ENCODE results near the gene PSMB1.
"Not testable (repeated sequence)": the region's sequence is repeated elsewhere in the genome, so short reads cannot be mapped to it uniquely, and the experiment has no call there.

The PSMB1 gene

GRCh38 chr6:170508275-170508674, 44.8 kb downstream of the PSMB1 start:
- H3K27ac ChIP-seq (ENCODE audit: low read depth, low read length); H3K36me3 ChIP-seq (ENCODE audit: control insufficient read depth, insufficient read depth, low read length); H3K4me3 ChIP-seq (ENCODE audit: low read length); H3K9ac ChIP-seq (ENCODE audit: low read length); H3K27me3 ChIP-seq (ENCODE audit: control insufficient read depth, insufficient read depth, low read length); H3K4me1 ChIP-seq (ENCODE audit: control insufficient read depth, insufficient read depth, low read length): not testable (repeated sequence)

GRCh38 chr6:170507728-170508127, 45.4 kb downstream of the PSMB1 start:
- not testable (repeated sequence) for H3K27me3 ChIP-seq (ENCODE audit: control insufficient read depth, insufficient read depth, low read length); H3K4me3 ChIP-seq (ENCODE audit: low read length); H3K36me3 ChIP-seq (ENCODE audit: control insufficient read depth, insufficient read depth, low read length)

GRCh38 chr6:170506446-170506845, 46.7 kb downstream of the PSMB1 start:
- Histone ChIP-seq H3K4me1 (ENCODE audit: control insufficient read depth, insufficient read depth, low read length) (no peaks in the 10 kb centered on the region), H3K27me3 (ENCODE audit: control insufficient read depth, insufficient read depth, low read length) (no peaks in the 10 kb centered on the region), H3K9ac (ENCODE audit: low read length) (no peak overlapping the region), H3K4me3 (ENCODE audit: low read length) (no peak overlapping the region), H3K27ac (ENCODE audit: low read depth, low read length) (no peak overlapping the region), H3K36me3 (ENCODE audit: control insufficient read depth, insufficient read depth, low read length) (no peaks in the 10 kb centered on the region)

More at GRCh38 chr6:170507728-170508127, 45.4 kb downstream of the PSMB1 start:
- H3K9ac ChIP-seq (ENCODE audit: low read length); H3K4me1 ChIP-seq (ENCODE audit: control insufficient read depth, insufficient read depth, low read length); H3K27ac ChIP-seq (ENCODE audit: low read depth, low read length): not testable (repeated sequence)

- Histone ChIP-seq H3K4me1 (ENCODE audit: control insufficient read depth, insufficient read depth, low read length) (no peaks in the 10 kb centered on the region), H3K4me3 (ENCODE audit: low read length) (no peak overlapping the region), H3K27me3 (ENCODE audit: control insufficient read depth, insufficient read depth, low read length) (no peaks in the 10 kb centered on the region), H3K9ac (ENCODE audit: low read length) (no peak overlapping the region), H3K27ac (ENCODE audit: low read depth, low read length) (no peak overlapping the region), H3K36me3 (ENCODE audit: control insufficient read depth, insufficient read depth, low read length) (no peaks in the 10 kb centered on the region)
Observed at GRCh38 chr6:170505306-170505705, 47.8 kb downstream of the PSMB1 start.

- H3K36me3 ChIP-seq (ENCODE audit: control insufficient read depth, insufficient read depth, low read length), result no peaks in the 10 kb centered on the region
- no peaks in the 10 kb centered on the region for H3K27me3 ChIP-seq (ENCODE audit: control insufficient read depth, insufficient read depth, low read length)
- H3K9ac ChIP-seq (ENCODE audit: low read length), result no peak overlapping the region
- H3K4me1 ChIP-seq (ENCODE audit: control insufficient read depth, insufficient read depth, low read length), result no peaks in the 10 kb centered on the region
- no peak overlapping the region for H3K27ac ChIP-seq (ENCODE audit: low read depth, low read length)
- no peak overlapping the region for H3K4me3 ChIP-seq (ENCODE audit: low read length)
Observed at GRCh38 chr6:170504479-170504878, 48.6 kb downstream of the PSMB1 start.

GRCh38 chr6:170503414-170503761, 49.7 kb downstream of the PSMB1 start:
- Histone ChIP-seq H3K27ac (ENCODE audit: low read depth, low read length) (no peak overlapping the region), H3K4me1 (ENCODE audit: control insufficient read depth, insufficient read depth, low read length) (no peaks in the 10 kb centered on the region), H3K27me3 (ENCODE audit: control insufficient read depth, insufficient read depth, low read length) (no peaks in the 10 kb centered on the region), H3K36me3 (ENCODE audit: control insufficient read depth, insufficient read depth, low read length) (no peaks in the 10 kb centered on the region), H3K9ac (ENCODE audit: low read length) (no peak overlapping the region), H3K4me3 (ENCODE audit: low read length) (no peak overlapping the region)

- H3K27me3 ChIP-seq (ENCODE audit: control insufficient read depth, insufficient read depth, low read length); H3K9ac ChIP-seq (ENCODE audit: low read length); H3K4me1 ChIP-seq (ENCODE audit: control insufficient read depth, insufficient read depth, low read length); H3K36me3 ChIP-seq (ENCODE audit: control insufficient read depth, insufficient read depth, low read length); H3K4me3 ChIP-seq (ENCODE audit: low read length); H3K27ac ChIP-seq (ENCODE audit: low read depth, low read length): not testable (repeated sequence)
Observed at GRCh38 chr6:170502733-170503413, 50.2 kb downstream of the PSMB1 start.

- not testable (repeated sequence) for H3K36me3 ChIP-seq (ENCODE audit: control insufficient read depth, insufficient read depth, low read length); H3K4me3 ChIP-seq (ENCODE audit: low read length); H3K9ac ChIP-seq (ENCODE audit: low read length); H3K27me3 ChIP-seq (ENCODE audit: control insufficient read depth, insufficient read depth, low read length); H3K27ac ChIP-seq (ENCODE audit: low read depth, low read length); H3K4me1 ChIP-seq (ENCODE audit: control insufficient read depth, insufficient read depth, low read length)
Observed at GRCh38 chr6:170502268-170502667, 50.8 kb downstream of the PSMB1 start.

GRCh38 chr6:170500955-170501590, 52.0 kb downstream of the PSMB1 start:
- Histone ChIP-seq H3K27ac (ENCODE audit: low read depth, low read length) (no peak overlapping the region), H3K36me3 (ENCODE audit: control insufficient read depth, insufficient read depth, low read length) (no peaks in the 10 kb centered on the region), H3K4me3 (ENCODE audit: low read length) (no peak overlapping the region), H3K27me3 (ENCODE audit: control insufficient read depth, insufficient read depth, low read length) (no peaks in the 10 kb centered on the region), H3K9ac (ENCODE audit: low read length) (no peak overlapping the region), H3K4me1 (ENCODE audit: control insufficient read depth, insufficient read depth, low read length) (no peaks in the 10 kb centered on the region)

GRCh38 chr6:170497841-170498301, 55.2 kb downstream of the PSMB1 start:
- H3K27me3 ChIP-seq (ENCODE audit: control insufficient read depth, insufficient read depth, low read length), result no peaks in the 10 kb centered on the region
- H3K27ac ChIP-seq (ENCODE audit: low read depth, low read length), result no peak overlapping the region
- H3K36me3 ChIP-seq (ENCODE audit: control insufficient read depth, insufficient read depth, low read length), result no peaks in the 10 kb centered on the region
- H3K4me1 ChIP-seq (ENCODE audit: control insufficient read depth, insufficient read depth, low read length), result no peaks in the 10 kb centered on the region
- no peak overlapping the region for H3K9ac ChIP-seq (ENCODE audit: low read length)
- no peak overlapping the region for H3K4me3 ChIP-seq (ENCODE audit: low read length)

GRCh38 chr6:170493354-170493753, 59.8 kb downstream of the PSMB1 start:
- no peak overlapping the region for H3K4me3 ChIP-seq (ENCODE audit: low read length)
- no peaks in the 10 kb centered on the region for H3K27me3 ChIP-seq (ENCODE audit: control insufficient read depth, insufficient read depth, low read length)
- no peak overlapping the region for H3K27ac ChIP-seq (ENCODE audit: low read depth, low read length)
- no peak overlapping the region for H3K9ac ChIP-seq (ENCODE audit: low read length)
- H3K36me3 ChIP-seq (ENCODE audit: control insufficient read depth, insufficient read depth, low read length), result no peaks in the 10 kb centered on the region
- no peaks in the 10 kb centered on the region for H3K4me1 ChIP-seq (ENCODE audit: control insufficient read depth, insufficient read depth, low read length)

GRCh38 chr6:170490259-170490658, 62.8 kb downstream of the PSMB1 start:
- Histone ChIP-seq H3K27ac (ENCODE audit: low read depth, low read length) (no peak overlapping the region), H3K36me3 (ENCODE audit: control insufficient read depth, insufficient read depth, low read length) (no peaks in the 10 kb centered on the region), H3K4me3 (ENCODE audit: low read length) (no peak overlapping the region), H3K4me1 (ENCODE audit: control insufficient read depth, insufficient read depth, low read length) (no peaks in the 10 kb centered on the region), H3K27me3 (ENCODE audit: control insufficient read depth, insufficient read depth, low read length) (no peaks in the 10 kb centered on the region), H3K9ac (ENCODE audit: low read length) (no peak overlapping the region)

- Histone ChIP-seq H3K4me1 (ENCODE audit: control insufficient read depth, insufficient read depth, low read length) (no peaks in the 10 kb centered on the region), H3K9ac (ENCODE audit: low read length) (no peak overlapping the region), H3K27me3 (ENCODE audit: control insufficient read depth, insufficient read depth, low read length) (no peaks in the 10 kb centered on the region), H3K4me3 (ENCODE audit: low read length) (no peak overlapping the region), H3K27ac (ENCODE audit: low read depth, low read length) (no peak overlapping the region), H3K36me3 (ENCODE audit: control insufficient read depth, insufficient read depth, low read length) (no peaks in the 10 kb centered on the region)
Observed at GRCh38 chr6:170489836-170490235, 63.3 kb downstream of the PSMB1 start.

Measured in rectal smooth muscle tissue (tissue), 1 donor.